GM03348 (cell line): ENCODE measurements around the gene TSFM.
A peak's percentile ranks its signal among the peaks of the same experiment; 100 is the strongest.

ENCODE experiments used
- DNase-seq: peaks from one replicate; pipeline ENCODE4 v3.0.0; 2012; ENCODE audit warnings: low spot score

The TSFM gene

DNA sequence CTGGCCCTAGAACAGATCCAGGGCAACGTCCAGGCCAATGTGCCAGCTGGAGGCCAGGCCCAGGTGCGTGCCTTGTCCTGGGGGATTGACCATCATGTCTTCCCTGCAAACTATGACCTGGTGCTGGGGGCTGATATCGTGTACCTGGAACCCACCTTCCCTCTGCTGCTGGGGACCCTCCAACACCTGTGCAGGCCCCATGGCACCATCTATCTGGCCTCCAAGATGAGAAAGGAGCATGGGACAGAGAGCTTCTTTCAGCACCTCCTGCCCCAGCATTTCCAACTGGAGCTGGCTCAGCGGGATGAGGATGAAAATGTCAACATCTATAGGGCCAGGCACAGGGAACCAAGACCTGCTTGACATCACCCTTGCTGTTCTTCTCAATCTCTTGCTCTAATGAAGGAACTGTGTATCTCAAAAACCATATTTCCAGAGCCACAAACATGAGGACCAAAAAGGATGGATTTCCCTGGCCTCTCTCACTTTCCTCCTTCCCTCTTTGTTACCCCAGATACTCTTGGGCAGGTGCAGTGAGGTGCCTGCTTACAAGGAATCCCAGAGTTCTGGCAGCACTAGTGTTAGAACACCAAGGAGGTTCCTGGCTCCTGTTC is 2.2 kb upstream of the TSFM start:
- DNase-seq = no peak

DNA sequence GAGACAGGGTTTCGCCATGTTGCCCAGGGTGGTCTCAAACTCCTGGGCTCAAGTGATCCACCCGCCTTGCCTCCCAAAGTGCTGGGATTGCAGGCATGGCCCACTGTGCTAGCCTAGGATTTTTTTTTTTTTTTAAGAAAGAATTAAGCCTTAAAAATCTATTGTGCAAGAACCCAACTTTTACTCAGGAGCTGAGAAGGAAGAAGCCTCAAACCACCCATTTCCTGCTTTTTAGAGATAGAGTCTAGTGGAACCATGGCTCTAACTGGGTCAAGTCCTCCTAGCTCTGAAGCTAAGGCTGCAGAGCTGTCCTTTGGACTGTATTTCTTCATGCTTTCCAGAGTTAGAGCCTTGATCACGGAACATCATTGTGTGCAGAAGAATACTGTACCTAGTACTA is 1.3 kb upstream of the TSFM start:
- DNase-seq = no peak

DNA sequence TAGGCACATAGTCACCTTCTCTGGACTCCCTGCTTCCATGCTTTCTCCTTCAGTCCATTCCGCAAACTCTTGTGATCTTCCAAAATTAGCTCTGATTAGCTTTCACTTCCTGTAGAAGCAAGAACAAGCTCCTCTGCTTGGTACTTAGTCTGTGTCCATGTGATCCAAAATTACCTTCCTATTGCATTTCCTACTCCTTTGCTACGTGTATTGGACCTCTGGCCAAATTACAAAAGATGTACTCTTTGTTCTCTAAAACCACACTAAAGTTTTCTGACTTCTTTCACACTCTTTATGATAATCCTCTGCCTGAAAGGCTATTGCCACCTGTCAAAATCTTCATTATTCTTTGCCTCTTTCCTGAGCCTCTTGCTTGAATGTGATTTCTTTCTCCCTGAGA is 786 bp upstream of the TSFM start:
- no peak for DNase-seq

DNA sequence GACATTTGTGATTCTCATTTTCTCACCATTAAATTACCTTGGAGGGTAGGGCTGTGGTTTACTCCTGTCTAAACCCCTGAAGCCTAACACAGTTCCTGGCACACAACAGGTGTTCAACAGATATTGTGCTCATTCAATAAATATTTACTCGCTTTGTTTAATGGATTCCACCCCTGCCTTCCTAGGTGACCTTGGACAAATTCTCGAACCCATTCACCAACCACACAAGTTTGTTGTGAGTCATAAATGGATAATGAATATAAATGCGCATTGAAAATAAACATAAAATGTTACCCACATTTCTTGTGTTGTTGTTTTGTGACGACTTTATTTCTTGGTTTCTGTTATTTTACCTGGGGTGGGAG is 362 bp upstream of the TSFM start:
- no peak for DNase-seq

- no peak for DNase-seq
Measured at GRCh38 chr12:57783466-57783801, 847 bp downstream of the TSFM start.

GRCh38 chr12:57783861-57784260 is 1.3 kb downstream of the TSFM start:
- no peak for DNase-seq

DNA sequence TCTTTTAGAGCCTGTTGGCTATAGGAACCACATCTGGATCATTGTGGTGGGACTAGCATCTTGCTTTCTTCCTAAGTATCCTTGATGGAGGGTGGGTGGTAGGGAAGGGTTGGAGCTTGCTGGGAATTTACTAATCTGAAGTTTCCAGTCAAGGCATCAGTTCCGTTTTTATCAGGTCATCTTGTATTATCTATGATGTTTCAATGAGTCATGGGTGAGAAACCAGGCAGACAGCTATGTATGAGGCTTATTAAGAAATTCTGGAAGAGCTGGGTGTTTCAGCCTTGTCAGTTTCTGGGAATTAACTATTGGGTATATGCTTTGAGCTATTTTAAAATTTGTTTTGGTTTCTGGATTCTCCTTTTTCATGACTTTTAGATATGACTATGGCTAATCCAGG is 11.3 kb downstream of the TSFM start:
- peak; percentile 79 for DNase-seq

GRCh38 chr12:57795354-57795753 is 12.8 kb downstream of the TSFM start:
- DNase-seq = no peak

GRCh38 chr12:57796996-57797395 is 14.4 kb downstream of the TSFM start:
- peak; percentile 38 for DNase-seq

GRCh38 chr12:57797933-57798332 is 15.3 kb downstream of the TSFM start:
- DNase-seq = no peak

DNA sequence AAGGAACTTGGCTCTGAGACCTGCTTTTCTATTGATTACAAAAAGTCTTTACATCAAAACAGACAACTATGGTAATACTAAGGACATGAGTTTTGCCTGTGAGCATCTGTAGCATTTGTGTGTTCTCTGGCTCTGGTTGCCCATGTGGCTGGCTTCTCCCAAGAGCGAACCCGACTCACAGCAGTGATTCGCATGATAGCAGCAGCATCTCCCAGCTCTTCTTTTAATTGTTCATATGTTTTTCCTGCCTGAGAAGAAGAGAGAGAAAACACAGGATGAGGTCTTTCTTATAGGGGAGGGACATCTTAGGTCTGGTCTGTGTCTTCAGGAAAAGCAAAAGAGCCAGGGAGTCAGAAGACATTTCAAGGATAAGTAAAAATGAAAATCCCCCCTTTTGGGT is 18.4 kb downstream of the TSFM start:
- no peak for DNase-seq

DNA sequence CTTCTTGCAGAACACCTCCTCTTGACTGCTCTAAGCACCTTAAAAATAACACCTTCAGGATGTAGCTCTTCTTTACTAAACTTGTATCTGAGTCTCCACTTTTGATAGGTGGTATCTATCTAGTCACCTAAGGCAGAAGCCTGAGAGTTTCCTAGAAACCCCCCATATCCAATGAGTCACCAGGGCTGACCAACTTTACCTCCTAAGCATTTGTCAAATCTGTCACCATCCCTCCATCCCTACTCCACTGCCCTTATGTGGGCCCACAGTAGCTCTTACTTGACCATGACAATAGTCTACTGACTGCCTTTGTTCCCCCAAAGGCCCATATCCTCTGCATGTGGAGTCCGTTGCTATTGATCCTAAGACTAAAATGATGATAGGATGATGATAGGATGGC is 20.0 kb downstream of the TSFM start:
- no peak for DNase-seq

DNA sequence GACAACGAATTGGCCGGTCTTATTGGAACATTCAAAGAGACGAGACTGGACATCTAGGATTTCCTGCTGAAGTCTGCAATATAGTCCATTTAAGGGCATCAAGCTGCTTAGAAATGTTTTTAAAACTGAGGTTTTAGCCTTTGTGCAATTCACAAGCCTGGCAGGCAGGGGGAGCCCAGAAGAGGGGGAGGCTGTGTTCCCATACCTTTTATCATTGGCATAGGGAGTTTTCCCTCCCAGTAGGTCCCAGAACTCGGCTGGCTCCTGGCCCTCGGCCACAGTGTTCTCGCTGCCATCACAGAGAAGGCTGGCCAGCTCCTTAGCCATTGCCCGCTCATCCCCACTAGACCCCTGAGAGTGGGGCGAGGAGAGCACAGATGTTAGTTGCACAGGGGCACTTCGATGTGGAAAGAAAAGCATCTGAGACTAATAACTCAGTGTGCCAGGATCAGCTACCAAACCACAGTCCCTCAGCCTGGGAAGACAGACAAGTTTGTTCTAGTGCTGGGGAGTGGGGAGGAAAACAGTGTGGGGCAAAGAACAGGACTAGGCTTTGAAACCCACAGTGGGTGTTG is 20.8 kb downstream of the TSFM start:
- peak; percentile 83 for DNase-seq

- no peak for DNase-seq
Measured at GRCh38 chr12:57806677-57807076, 24.1 kb downstream of the TSFM start.

DNA sequence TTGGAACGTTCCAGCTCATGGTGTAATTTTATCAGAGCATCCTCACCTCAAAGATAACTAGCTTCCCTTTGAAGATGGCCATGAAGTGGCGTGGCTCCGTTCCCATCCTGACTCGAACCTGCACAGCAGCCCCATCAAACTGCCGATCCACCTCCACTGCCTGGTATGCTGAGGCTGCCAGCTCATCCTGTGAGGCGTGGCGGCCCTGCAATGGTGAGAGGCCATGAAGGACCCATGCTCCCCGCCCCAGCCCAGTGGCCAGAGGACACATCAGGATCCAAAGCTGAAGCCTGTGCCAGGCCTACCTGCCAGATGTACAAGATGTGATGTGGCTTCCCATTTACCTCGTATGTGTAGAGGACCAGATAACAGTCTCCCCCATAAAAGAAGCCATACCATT is 24.7 kb downstream of the TSFM start:
- DNase-seq = no peak

- no peak for DNase-seq
Measured at GRCh38 chr12:57808351-57808750, 25.8 kb downstream of the TSFM start.

DNA sequence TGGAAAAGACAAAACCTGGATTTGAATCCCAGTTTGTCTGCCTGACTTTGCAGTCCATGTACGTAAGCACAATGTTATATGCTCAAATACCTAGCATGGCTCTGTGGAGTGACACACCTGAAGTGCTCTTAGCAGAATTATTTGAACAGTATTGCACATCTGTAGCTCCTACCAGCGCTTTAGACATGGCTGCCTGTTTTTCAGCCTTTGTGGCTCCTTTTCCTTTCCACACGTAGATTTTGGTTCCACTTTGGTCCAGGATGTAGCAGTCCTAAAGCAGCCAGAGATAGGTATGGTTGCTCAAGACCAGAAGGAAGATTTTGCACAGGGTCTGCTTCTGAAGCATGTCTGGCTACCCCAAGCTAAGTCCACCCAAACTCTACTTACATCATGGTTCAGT is 26.8 kb downstream of the TSFM start:
- no peak for DNase-seq

DNA sequence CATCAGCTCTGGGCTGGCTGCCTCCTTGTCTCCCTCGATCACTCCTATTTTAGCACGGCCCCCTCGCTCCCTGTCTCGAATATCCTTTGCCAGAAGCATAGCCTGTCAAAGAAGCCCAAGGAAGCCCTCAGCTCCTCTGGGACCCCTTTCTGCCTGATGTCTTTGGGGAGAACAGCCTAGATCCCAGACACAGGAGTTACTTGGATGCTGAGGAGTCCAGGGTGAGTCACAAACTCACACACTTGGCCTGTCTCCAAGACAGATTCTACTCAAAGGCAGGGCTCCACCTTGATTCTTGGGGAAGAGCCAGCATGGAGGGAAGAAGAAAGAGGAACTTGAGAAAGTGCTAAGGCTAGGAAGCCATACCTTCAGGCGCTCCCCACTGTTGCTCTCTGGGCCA is 27.9 kb downstream of the TSFM start:
- no peak for DNase-seq

DNA sequence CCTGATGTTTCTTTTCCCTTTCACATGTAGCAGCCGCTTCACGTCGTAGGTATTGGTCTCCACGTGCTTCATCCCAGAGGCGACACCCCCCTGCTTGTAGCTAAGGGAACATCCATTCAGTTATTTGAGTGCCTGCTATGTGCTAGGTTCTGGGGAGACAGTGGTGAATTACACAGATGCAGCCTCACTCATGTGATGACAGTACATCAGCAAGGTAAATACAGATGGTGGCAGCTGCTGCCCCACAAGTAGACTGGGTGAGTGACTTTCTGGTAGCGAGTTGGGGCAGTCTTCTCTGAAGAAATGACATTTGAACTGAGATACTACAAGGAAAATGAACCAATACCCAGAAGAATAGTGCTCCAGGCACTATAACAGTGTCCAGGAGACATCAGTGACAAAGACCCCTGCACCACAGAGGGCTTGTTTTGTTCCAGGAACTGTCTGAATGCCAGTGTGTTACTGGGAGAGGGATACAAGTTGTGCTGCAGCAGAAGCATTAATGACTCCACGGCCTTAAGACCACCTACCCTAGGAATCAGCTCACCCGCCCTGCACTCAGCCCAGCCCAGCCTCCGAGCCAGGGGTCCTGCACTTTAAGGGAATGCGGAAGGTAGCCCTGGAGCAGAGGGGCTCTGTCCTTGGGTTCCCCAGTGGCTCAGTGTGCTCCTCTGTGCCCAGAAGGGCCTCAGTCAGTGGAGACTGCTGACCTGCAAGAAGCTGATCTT is 28.6 kb downstream of the TSFM start:
- DNase-seq = no peak

DNA sequence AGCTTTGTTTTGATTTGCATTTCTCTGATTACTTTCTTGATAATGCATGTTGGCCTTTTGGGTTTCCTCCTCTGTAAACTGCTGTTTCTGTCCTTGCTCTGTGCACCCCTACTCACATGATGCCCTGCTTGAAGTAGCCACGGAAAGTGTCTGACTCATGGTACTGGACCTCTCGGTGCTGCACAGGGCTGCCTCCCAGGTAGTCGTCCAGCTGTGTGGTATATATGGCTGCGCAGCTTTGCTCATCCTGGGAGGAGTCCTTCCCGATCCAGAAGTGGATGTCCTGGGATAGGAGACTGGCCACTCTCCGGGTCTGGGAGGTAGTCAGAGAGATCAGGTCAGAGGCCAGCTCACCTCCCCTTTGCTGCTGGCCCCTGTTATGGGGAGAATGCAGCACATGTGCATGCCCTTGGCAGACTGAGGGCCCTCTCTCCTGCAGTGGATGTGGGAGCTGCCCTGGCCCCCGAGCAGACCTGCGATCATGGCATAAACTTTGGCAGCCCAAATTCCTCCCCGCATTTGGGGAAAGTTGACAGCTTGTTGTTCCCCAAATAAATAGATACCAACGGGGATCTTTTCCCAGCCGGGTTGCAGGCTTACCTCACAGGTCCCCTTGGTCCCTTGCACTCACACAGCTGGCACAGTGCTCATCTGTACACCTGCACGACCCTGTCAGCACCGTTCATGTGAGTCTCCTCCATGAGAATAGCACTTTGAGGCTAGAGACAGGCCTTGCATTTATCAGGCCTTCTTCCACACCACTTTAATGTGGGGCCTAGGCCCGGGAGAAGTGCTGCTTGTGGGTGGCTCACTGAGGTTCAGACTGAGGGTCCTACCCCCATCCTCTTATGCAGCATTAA is 30.8 kb downstream of the TSFM start:
- no peak for DNase-seq

DNA sequence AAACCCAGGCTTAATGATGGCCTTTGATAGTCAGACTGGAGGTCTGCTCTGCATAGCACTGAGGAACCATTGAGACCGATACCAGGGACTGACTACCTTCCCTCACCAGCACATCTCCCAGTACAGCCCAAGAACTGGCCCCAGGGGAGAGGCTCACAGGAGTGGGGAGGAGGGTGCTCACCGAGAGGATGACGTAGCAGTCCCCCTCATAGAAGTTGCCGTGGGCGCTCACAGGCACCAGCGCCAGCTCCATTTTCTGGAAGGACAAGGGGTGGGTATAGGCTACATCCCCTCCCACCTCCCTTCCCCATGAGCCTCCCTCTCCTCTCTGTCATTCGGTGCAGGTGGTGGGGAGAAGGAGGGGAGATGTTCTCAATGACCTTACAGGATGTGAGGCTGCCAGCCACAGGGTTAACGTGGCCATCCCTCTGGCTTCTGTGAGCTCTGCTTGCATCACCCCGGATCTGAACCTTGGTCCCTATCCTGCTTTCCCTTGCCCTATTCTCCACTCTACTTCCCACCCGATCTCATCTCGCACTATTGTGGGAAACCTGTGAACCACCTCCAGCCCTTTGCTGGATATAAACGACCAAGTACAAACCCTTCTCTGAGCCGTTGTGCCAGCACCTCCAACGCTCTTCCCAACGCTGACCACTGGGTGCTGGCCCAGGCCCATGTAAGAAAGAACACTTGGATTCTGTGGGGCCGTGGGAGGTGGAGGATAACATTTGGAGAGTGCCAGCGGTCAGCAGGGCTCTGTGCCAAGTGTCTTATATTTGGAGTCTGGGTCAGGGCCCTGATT is 31.6 kb downstream of the TSFM start:
- no peak for DNase-seq
